Stimulated activated CD8-positive, alpha-beta memory T cell treated with anti-CD3 and anti-CD28 coated beads, Interleukin-4, amount 100 ng/mL, for 24 hours (primary cell): ENCODE results near the gene PRPF38A.
"Not testable (repeated sequence)": the region's sequence is repeated elsewhere in the genome, so short reads cannot be mapped to it uniquely, and the experiment has no call there.

Experiments
- DNase-seq: peaks from one replicate; pipeline ENCODE4 v3.0.0-alpha.2; 2020; ENCODE audit warnings: low read depth

PRPF38A gene

GRCh38 chr1:52404116-52404974 is at the start of gene PRPF38A, which contains the start of gene ORC1:
TSS of gene PRPF38A (plus strand) at chr1:52404602. CDS start at chr1:52404750, 148 bp downstream.
TSS of gene ORC1 (minus strand) at chr1:52404423. CDS start at chr1:52402223, 2,200 bp downstream.
- DNase-seq, result peak; percentile 97

DNA sequence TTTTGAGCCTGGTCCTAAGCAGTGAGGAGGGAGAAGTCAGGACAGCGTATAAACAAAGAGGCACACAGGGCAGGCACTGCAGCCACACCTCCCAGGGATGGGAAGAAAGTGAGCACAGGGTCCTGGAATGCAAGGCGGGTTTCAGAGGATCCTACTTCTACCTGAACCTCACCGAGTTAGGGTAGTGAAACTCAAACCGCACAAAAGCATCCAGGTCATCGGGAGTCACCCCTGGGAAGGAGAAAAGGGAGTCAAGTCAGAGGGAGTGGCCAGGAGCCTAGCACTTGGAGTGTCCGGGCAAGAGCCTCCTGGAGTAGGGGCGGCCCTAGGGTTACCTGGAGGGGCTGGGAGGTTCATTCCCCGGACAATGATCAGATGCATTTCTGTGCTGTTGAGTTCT is 49.0 kb upstream of the PRPF38A start:
- no peak for DNase-seq

GRCh38 chr1:52355847-52356505 is 48.4 kb upstream of the PRPF38A start:
- no peak for DNase-seq

GRCh38 chr1:52356818-52357355 is 47.5 kb upstream of the PRPF38A start:
- no peak for DNase-seq

DNA sequence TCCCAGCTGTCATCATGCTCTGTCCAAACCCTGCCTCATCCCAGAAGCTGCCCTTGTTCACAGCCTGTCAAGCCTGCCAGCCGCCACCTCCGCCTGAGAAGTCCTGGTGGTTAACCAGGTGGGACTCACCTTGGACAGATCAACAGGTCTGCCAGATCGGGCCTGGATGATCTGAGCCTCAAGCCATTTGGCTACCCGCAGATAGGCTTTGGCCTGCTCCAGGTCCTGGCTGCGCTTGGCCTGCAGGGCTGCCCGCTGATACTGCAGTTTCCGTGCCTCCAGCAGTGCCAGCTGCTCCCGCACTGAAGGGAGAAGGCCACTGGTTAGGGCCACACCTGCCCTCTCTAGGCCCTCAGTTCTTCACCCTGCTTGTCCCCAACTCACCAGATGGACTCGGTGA is 47.0 kb upstream of the PRPF38A start:
- no peak for DNase-seq

DNA sequence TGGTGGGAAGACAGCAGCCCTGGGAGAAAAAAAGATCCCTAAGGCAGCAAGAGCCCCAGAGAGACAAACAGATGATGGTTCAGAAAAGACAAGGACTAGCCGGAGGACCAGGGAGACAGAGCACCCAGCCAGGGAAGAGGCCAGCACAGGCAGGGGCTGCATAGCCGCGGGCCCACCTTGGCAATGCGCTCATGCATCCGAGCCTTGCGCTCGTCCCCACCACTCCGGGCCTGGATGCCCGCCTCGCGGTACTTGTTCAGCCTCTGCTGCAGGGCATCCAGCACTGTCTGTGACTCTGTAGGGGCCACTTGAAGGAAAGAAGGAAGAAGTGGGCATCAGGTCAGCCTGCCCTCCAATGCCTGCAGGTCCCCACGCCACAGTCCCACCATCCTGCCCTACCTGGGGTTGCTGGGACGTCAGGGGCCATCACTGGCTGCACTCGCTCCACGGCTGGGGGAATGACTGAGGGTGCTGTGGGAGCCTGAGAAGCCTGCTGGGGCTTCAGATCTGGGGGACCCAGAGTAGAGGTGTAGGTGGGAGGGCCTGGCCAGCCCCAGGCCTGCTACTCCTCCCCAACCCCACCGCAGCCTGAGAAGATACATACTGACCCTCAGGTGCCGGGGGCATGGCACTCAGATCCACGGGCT is 45.4 kb upstream of the PRPF38A start:
- DNase-seq, result no peak

GRCh38 chr1:52359676-52360594 is 44.5 kb upstream of the PRPF38A start:
- DNase-seq, result no peak

- DNase-seq, result no peak
These were observed 43.8 kb upstream of the PRPF38A start for GRCh38 chr1:52360595-52360968.

DNA sequence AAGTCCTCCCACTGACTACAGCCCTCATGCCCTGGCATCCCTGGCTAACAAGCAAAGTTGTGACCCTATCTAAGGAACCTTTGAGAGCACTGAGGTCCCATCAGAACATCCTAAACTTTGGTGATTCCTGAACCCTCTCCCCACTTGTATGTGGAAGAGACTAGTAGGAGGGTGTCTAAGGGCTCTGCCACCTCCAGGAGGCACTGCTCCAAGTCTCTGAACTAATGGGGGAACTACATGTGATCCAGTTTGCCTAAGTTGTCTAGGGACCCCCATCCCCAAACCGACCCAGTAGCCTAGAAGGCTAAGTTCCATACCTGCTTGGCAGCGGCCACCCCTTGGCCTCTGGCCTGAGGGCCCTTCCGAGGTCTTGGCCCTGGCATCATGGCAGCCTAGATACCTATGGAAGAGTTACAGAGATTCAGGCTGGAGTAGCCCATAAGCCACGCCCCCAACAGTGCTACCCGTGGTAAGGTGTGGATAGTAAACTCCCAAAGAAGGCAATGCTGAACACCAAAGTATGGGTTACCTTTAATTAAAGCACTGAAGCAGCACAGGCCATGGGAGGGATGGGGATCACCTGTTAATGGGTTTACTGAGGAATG is 40.1 kb upstream of the PRPF38A start:
- no peak for DNase-seq

DNA sequence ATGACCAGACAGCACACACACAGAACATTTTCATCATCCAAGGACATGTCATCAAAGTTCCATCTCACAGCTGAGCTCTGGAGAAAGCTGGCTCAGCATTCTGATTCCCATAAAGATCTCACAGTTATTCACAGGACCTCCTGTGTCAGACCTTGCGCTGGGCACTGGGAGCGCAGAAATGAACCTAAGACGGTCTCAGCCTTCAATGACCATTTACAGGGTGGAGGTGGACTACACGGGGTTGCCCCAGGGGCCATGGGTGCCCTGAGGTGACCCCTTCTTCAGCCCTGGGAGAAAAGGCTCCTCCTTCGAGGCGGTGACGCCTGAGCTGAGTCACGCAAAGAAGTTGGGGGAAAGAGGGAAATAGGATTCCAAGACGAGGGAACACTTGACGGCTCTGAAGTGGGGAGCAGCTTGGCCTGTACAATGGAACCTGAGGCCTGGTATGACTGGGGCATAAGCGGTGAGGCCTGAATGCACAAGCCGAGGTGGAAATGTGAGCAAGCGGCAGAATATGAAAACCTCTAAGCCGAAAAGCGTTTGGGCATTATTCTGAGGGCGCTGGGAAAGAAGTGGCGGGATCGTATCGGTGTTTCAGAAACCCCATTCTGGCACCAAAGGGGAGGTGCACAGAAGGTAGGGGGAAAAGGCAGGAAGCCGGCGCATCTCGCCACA is 39.2 kb upstream of the PRPF38A start:
- DNase-seq, result no peak

GRCh38 chr1:52365746-52366516 is 38.5 kb upstream of the PRPF38A start, which contains the start of gene CC2D1B:
TSS of gene CC2D1B (minus strand) at chr1:52366205. CDS start at chr1:52364620, 1,585 bp downstream.
- peak; percentile 99 for DNase-seq

DNA sequence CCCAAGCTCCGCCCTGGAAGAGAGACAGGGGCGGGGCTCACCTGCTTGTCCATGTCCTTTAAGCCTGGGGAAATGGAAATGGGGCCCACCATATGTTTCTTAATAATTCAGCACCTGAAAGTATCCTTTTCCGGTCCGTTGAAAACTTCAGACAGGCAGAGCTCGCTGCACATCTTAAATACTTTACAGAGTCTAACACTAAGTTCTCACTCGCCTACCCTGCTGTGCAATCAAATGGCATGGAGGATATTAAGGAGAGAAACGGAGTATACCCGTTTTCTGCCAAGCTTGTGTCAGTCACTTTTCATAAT is 37.9 kb upstream of the PRPF38A start:
- no peak for DNase-seq

DNA sequence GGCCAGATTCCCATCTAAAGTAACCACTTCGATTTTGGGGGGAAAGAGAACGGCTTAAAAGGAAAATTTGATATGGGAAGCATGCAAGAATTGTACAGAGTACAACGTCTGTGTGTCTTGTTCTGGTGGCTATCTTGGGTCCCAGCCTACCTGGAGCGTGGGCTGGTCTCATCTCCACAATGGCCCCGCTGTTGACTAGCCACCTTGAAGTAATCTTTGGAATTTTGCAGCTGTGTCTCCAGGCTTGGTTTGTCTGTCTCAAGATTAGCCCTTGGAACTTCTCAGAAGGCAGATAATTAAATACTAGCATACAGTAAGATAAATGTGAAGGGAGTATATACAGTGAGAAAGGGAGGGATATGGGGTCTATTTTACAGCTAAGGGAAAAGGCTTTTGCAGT is 37.1 kb upstream of the PRPF38A start:
- DNase-seq, result no peak

DNA sequence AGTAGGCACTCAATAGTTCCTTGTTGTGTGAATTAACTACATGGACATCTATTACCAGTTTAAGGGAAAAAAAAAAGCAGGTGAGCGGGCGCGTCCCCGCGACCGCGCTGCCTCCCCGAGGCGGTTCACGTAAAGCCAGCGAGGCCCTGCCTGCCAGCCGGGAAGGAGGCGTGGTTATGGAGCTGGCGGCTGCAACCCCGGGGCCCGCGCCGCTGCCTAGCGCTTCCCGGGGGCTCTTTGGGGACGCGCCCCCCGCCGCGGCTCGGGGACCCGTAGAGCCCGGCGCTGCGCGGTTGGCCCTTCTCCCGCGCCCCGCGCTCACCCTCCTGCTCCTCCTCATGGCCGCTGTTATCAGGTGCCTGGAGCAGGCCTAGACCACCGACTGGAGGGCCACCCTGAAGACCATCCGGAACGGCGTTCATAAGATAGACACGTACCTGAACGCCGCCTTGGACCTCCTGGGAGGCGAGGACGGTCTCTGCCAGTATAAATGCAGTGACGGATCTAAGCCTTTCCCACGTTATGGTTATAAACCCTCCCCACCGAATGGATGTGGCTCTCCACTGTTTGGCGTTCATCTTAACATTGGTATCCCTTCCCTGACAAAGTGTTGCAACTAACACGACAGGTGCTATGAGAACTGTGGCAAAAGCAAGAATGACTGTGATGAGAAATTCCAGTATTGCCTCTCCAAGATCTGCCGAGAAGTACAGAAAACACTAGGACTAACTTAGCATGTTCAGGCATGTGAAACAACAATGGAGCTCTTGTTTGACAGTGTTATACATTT is 35.8 kb upstream of the PRPF38A start:
- DNase-seq, result peak; percentile 28

- not testable (repeated sequence) for DNase-seq
These were observed 34.6 kb upstream of the PRPF38A start for GRCh38 chr1:52369851-52370250.

DNA sequence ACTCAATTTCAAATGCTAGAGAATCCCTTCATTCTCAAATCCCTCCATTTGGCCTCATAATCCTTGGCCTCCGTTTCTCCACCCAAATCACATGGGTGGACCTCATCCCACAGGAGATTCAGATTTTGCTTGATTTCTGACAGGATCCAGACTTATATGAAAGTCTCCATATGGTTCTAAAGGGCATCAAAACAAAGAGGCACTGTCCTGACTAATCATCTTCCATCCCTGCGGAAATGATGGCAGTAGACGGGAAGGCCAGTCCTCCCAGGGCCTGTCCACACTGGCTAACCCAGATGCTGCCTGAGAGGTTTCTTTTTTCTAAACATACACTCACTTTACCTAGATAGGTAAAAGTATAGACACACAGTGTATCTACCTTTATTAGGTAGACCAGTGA is 19.0 kb upstream of the PRPF38A start:
- DNase-seq, result no peak

GRCh38 chr1:52386458-52386857 is 17.9 kb upstream of the PRPF38A start:
- DNase-seq, result no peak

DNA sequence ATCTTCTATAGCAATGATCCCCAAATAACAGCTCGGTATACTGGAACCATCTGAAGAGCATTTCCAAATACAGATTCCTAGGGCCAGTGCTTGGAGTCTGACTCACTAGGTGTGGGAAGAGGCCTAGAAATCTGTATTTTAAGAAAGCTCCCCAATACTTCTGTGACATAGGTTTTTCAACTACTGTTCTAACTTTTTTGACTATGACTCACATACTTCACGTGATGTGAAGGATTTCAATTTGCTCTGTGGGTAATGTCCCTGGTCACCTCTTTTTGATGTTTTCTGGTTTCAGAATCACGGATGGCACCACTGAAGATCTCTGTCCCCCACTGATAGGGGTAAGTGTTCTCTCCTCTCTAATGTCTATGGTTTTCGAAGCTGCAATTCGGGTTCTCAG is 11.2 kb upstream of the PRPF38A start:
- DNase-seq, result no peak

DNA sequence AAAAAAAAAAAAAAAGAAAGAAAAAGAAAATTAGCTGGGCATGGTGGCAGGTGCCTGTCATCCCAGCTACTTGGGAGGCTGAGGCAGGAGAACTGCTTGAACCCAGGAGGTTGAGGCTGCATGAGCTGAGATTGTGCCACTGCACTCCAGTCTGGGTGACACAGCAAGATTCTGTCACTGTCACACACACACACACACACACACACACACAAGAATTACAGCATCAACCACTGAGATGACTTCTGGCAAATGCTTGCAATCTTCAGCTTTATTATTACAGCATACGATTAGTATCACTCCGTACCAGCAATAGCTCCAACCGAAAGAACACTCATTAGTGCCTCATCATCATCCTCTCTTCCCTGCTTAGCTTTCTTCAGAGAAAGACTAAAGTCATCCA is 4.8 kb upstream of the PRPF38A start:
- DNase-seq, result no peak
